Mesothelial cell of epicardium (in vitro differentiated cells): ENCODE measurements around the gene TRMT2A. TPM values are rescaled to one million over a fixed set of nuclear protein-coding genes. Genes with fewer than 3 reads are reported as not detected.

Source experiments
- DNase-seq, 2 experiments: peaks; one replicate each; pipeline ENCODE4 v3.0.0; 2021; ENCODE audit warnings: low spot score in 2 of 2; ENCODE audit not compliant: unreplicated experiment in 2 of 2
- H3K27ac Mint-ChIP-seq: 2 replicates; pipeline ENCODE4 v1.8.0; 2021; ENCODE audit warnings: mixed read lengths
- H3K27me3 Mint-ChIP-seq: 2 replicates; pipeline ENCODE4 v1.8.0; 2021; ENCODE audit warnings: low read depth, mixed read lengths
- H3K36me3 Mint-ChIP-seq: 2 replicates; pipeline ENCODE4 v1.8.0; 2021; ENCODE audit warnings: mixed read lengths
- H3K4me1 Mint-ChIP-seq: 2 replicates; pipeline ENCODE4 v1.8.0; 2021; ENCODE audit warnings: mixed read lengths
- H3K4me3 Mint-ChIP-seq: 2 replicates; pipeline ENCODE4 v1.8.0; 2021; ENCODE audit warnings: mild to moderate bottlenecking, moderate library complexity, mixed read lengths
- H3K9me3 Mint-ChIP-seq: 2 replicates; pipeline ENCODE4 v1.8.0; 2021; ENCODE audit warnings: mixed read lengths
- CTCF ChIP-seq: fragments of 200-600 bp; sonication (generic); IDR thresholded peaks from one replicate; pipeline ENCODE4 v1.5.0; 2021; ENCODE audit warnings: antibody characterized with exemption; ENCODE audit not compliant: unreplicated experiment
- total RNA-seq: library from RNA; stranded (reverse); gene quantifications from 3 replicates; pipeline ENCODE4 v1.2.1, GENCODE V29; 2021

TRMT2A gene
- total RNA-seq, 1 donor from 2014 or later = 76.0 TPM

- H3K36me3 Mint-ChIP-seq = peaks cover 16% of the 10 kb centered on the region
- DNase-seq = no peak
- no peaks in the 10 kb centered on the region for H3K27me3 Mint-ChIP-seq
- no peaks in the 10 kb centered on the region for H3K4me1 Mint-ChIP-seq
- no peak for TF ChIP-seq CTCF
- H3K4me3 Mint-ChIP-seq = no peak overlapping the region
- H3K27ac Mint-ChIP-seq = no peak overlapping the region
- H3K9me3 Mint-ChIP-seq = no peaks in the 10 kb centered on the region
Observed at GRCh38 chr22:20109411-20110358, 7.3 kb downstream of the TRMT2A start.

GRCh38 chr22:20108757-20109230 lies 8.2 kb downstream of the TRMT2A start:
- TF ChIP-seq CTCF = no peak
- H3K27ac Mint-ChIP-seq = no peak overlapping the region
- H3K9me3 Mint-ChIP-seq = no peaks in the 10 kb centered on the region
- H3K4me1 Mint-ChIP-seq = no peaks in the 10 kb centered on the region
- H3K27me3 Mint-ChIP-seq = no peaks in the 10 kb centered on the region
- H3K4me3 Mint-ChIP-seq = no peak overlapping the region
- DNase-seq = no peak
- peaks cover 14% of the 10 kb centered on the region for H3K36me3 Mint-ChIP-seq

GRCh38 chr22:20107951-20108756 lies 8.9 kb downstream of the TRMT2A start:
- Mint-ChIP-seq H3K4me3 (no peak overlapping the region), H3K27ac (no peak overlapping the region), H3K36me3 (peaks cover 16% of the 10 kb centered on the region)

GRCh38 chr22:20107471-20107901 lies 9.5 kb downstream of the TRMT2A start:
- no peaks in the 10 kb centered on the region for H3K27me3 Mint-ChIP-seq
- H3K4me3 Mint-ChIP-seq = no peak overlapping the region
- H3K27ac Mint-ChIP-seq = no peak overlapping the region
- no peaks in the 10 kb centered on the region for H3K9me3 Mint-ChIP-seq
- no peaks in the 10 kb centered on the region for H3K4me1 Mint-ChIP-seq
- no peak for DNase-seq
- no peak for TF ChIP-seq CTCF
- H3K36me3 Mint-ChIP-seq = peaks cover 19% of the 10 kb centered on the region

More at GRCh38 chr22:20107951-20108756, 8.9 kb downstream of the TRMT2A start:
- Mint-ChIP-seq H3K4me1 (no peaks in the 10 kb centered on the region), H3K27me3 (no peaks in the 10 kb centered on the region), H3K9me3 (no peaks in the 10 kb centered on the region)
- no peak for TF ChIP-seq CTCF
- no peak for DNase-seq

- peaks cover 17% of the 10 kb centered on the region for H3K36me3 Mint-ChIP-seq
- no peaks in the 10 kb centered on the region for H3K4me1 Mint-ChIP-seq
- TF ChIP-seq CTCF = no peak
- H3K27me3 Mint-ChIP-seq = no peaks in the 10 kb centered on the region
- no peak for DNase-seq
- H3K4me3 Mint-ChIP-seq = no peak overlapping the region
- H3K27ac Mint-ChIP-seq = no peak overlapping the region
- no peaks in the 10 kb centered on the region for H3K9me3 Mint-ChIP-seq
Observed at GRCh38 chr22:20106849-20107237, 10.2 kb downstream of the TRMT2A start.
